ENCODE measurements around the gene CDH23. TPM values are rescaled to one million over a fixed set of nuclear protein-coding genes. Genes with fewer than 3 reads are reported as not detected.

CDH23 gene
- total RNA-seq, 1 experiment from 2014 or later = 0.07 TPM

DNA sequence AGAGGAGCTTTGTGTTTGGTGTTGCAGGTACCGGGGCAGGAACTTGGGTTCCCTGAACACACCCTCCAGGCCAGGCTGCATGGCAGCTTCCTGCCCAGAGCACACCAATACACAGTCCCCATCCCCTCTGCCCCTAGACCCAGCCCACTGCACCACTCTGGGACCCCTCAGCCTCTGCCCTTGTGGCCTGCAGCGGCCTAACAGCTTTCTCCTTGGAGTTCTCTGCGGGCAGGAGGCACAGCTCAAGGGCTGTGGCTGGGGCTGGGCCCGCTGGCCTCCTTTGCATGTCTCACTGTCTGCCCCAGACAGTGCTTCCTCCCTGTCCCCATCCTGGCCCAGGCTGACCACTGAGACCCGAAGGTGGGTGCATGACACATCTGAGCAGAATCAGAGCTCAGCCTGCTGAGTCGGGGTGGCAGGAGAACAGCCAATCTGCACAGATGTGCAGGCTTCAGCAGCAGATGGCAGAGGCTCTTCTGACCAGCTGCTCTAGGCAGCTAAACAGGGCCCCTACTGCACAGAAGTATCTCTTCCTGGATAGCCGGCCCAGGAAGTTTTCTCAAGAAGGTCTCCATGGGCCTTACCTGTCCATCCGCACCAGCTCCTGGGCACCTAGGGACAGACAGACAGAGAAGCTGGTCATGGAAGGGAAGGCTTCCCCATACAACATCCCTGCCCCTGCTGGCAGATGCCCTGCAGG, 355.8 kb downstream of the CDH23 start:
- CTCF ChIA-PET = interaction anchor here (1.1 to 1.5 kb wide), 2 partner anchors 9 to 14 kb away, joined by 3 to 7 read pairs; no protein-coding TSS in a partner anchor
- BruUV-seq (replicated peaks) = no TSS peak
- H3K4me1 Mint-ChIP-seq (ENCODE audit: low read depth, unreplicated experiment) = peaks cover 2% of the 10 kb centered on the region

GRCh38 chr10:71753091-71753959, 356.6 kb downstream of the CDH23 start:
- intact Hi-C loops (cut with micrococcal nuclease; ENCODE audit: unreplicated experiment) = no loop called here
- no peaks in the 10 kb centered on the region for H3K9me3 Mint-ChIP-seq (ENCODE audit: low read depth, unreplicated experiment)
- DNase-seq = no peak
- H3K27ac Mint-ChIP-seq (ENCODE audit: unreplicated experiment) = no peak overlapping the region
- CTCF ChIA-PET = interaction anchor here (1.5 kb wide), 1 partner anchor 14 kb away, joined by 7 read pairs; no protein-coding TSS in a partner anchor
- H3K4me1 Mint-ChIP-seq (ENCODE audit: low read depth, unreplicated experiment) = no peaks in the 10 kb centered on the region
- no TSS peak for BruUV-seq (replicated peaks)
- H3K27me3 Mint-ChIP-seq (ENCODE audit: unreplicated experiment) = no peaks in the 10 kb centered on the region
- TF ChIP-seq CTCF (IDR thresholded peaks at IDR 0.05; ENCODE audit: unreplicated experiment) = no peak
- no peak overlapping the region for H3K4me3 Mint-ChIP-seq (ENCODE audit: low read depth, unreplicated experiment)
- peaks cover 16% of the 10 kb centered on the region for H3K36me3 Mint-ChIP-seq (ENCODE audit: insufficient read depth, unreplicated experiment)

More for the DNA sequence above, 355.8 kb downstream of the CDH23 start:
- no peak overlapping the region for H3K4me3 Mint-ChIP-seq (ENCODE audit: low read depth, unreplicated experiment)
- TF ChIP-seq CTCF (IDR thresholded peaks at IDR 0.05; ENCODE audit: unreplicated experiment) = no peak
- intact Hi-C loops (cut with micrococcal nuclease; ENCODE audit: unreplicated experiment) = no loop called here
- no peak for DNase-seq
- peaks cover 21% of the 10 kb centered on the region for H3K36me3 Mint-ChIP-seq (ENCODE audit: insufficient read depth, unreplicated experiment)
- H3K27ac Mint-ChIP-seq (ENCODE audit: unreplicated experiment) = no peak overlapping the region
- no peaks in the 10 kb centered on the region for H3K27me3 Mint-ChIP-seq (ENCODE audit: unreplicated experiment)
- no peaks in the 10 kb centered on the region for H3K9me3 Mint-ChIP-seq (ENCODE audit: low read depth, unreplicated experiment)

GRCh38 chr10:71753960-71754505, 357.3 kb downstream of the CDH23 start:
- Mint-ChIP-seq H3K27me3 (ENCODE audit: unreplicated experiment) (no peaks in the 10 kb centered on the region), H3K4me1 (ENCODE audit: low read depth, unreplicated experiment) (no peaks in the 10 kb centered on the region), H3K9me3 (ENCODE audit: low read depth, unreplicated experiment) (no peaks in the 10 kb centered on the region), H3K4me3 (ENCODE audit: low read depth, unreplicated experiment) (no peak overlapping the region), H3K36me3 (ENCODE audit: insufficient read depth, unreplicated experiment) (peaks cover 13% of the 10 kb centered on the region), H3K27ac (ENCODE audit: unreplicated experiment) (no peak overlapping the region)
- TF ChIP-seq CTCF (IDR thresholded peaks at IDR 0.05; ENCODE audit: unreplicated experiment) = no peak
- intact Hi-C loops (cut with micrococcal nuclease; ENCODE audit: unreplicated experiment) = no loop called here
- BruUV-seq (replicated peaks) = no TSS peak
- CTCF ChIA-PET = no interaction called here
- DNase-seq = no peak

GRCh38 chr10:71754562-71754961, 357.8 kb downstream of the CDH23 start:
- DNase-seq = no peak
- H3K36me3 Mint-ChIP-seq (ENCODE audit: insufficient read depth, unreplicated experiment) = peaks cover 13% of the 10 kb centered on the region
- TF ChIP-seq CTCF (IDR thresholded peaks at IDR 0.05; ENCODE audit: unreplicated experiment) = no peak
- H3K9me3 Mint-ChIP-seq (ENCODE audit: low read depth, unreplicated experiment) = no peaks in the 10 kb centered on the region
- H3K4me1 Mint-ChIP-seq (ENCODE audit: low read depth, unreplicated experiment) = no peaks in the 10 kb centered on the region
- H3K27ac Mint-ChIP-seq (ENCODE audit: unreplicated experiment) = no peak overlapping the region
- CTCF ChIA-PET = no interaction called here
- BruUV-seq (replicated peaks) = no TSS peak
- intact Hi-C loops (cut with micrococcal nuclease; ENCODE audit: unreplicated experiment) = no loop called here
- H3K27me3 Mint-ChIP-seq (ENCODE audit: unreplicated experiment) = no peaks in the 10 kb centered on the region
- H3K4me3 Mint-ChIP-seq (ENCODE audit: low read depth, unreplicated experiment) = no peak overlapping the region
